Trophoblast cell (in vitro differentiated cells and primary cell): ENCODE results near the gene PARVB.

Source experiments
- DNase-seq, 2 donors: peaks; one replicate each; pipeline ENCODE4 v3.0.0-alpha.2; 2016
- H2AFZ ChIP-seq: 2 replicates; pipeline ENCODE4 v1.6.1; 2013; ENCODE audit warnings: low read length, moderate library complexity, mild to moderate bottlenecking; ENCODE audit not compliant: insufficient read depth, poor library complexity
- H2AK5ac ChIP-seq: 2 replicates; pipeline ENCODE4 v1.6.1; 2013; ENCODE audit warnings: mild to moderate bottlenecking, low read length
- H2BK120ac ChIP-seq: 2 replicates; pipeline ENCODE4 v1.6.1; 2013; ENCODE audit warnings: low read length, mild to moderate bottlenecking, moderate library complexity; ENCODE audit not compliant: insufficient read depth, poor library complexity
- H2BK12ac ChIP-seq: 2 replicates; pipeline ENCODE4 v1.6.1; 2013; ENCODE audit warnings: mild to moderate bottlenecking, low read length, moderate library complexity
- H2BK5ac ChIP-seq: 2 replicates; pipeline ENCODE4 v1.6.1; 2013; ENCODE audit warnings: low read length, low read depth, moderate library complexity, mild to moderate bottlenecking; ENCODE audit not compliant: poor library complexity
- H3K14ac ChIP-seq: 2 replicates; pipeline ENCODE4 v1.6.1; 2013; ENCODE audit warnings: mild to moderate bottlenecking, low read length
- H3K18ac ChIP-seq: 2 replicates; pipeline ENCODE4 v1.6.1; 2013; ENCODE audit warnings: mild to moderate bottlenecking, low read length
- H3K23ac ChIP-seq: 2 replicates; pipeline ENCODE4 v1.6.1; 2013; ENCODE audit warnings: low read length
- H3K27ac ChIP-seq: 2 replicates; pipeline ENCODE4 v1.5.1; 2013; ENCODE audit warnings: low read depth, mild to moderate bottlenecking, inconsistent platforms, low read length, moderate library complexity
- H3K27me3 ChIP-seq: 2 replicates; pipeline ENCODE4 v1.6.1; 2013; ENCODE audit warnings: inconsistent platforms, mild to moderate bottlenecking, low read length, moderate library complexity; ENCODE audit not compliant: insufficient read depth
- H3K36me3 ChIP-seq, 2 experiments: 1 replicate in 1 of 2; 2 replicates in 1 of 2; pipeline ENCODE4 v1.6.1; 2013; ENCODE audit warnings: low read length in 2 of 2, mild to moderate bottlenecking in 2 of 2, moderate library complexity in 1 of 2; ENCODE audit not compliant: insufficient read depth in 2 of 2, control insufficient read depth in 1 of 2
- H3K4ac ChIP-seq: 2 replicates; pipeline ENCODE4 v1.6.1; 2013; ENCODE audit warnings: low read depth, mild to moderate bottlenecking, low read length, moderate library complexity
- H3K4me1 ChIP-seq, 2 experiments: 1 replicate in 1 of 2; 2 replicates in 1 of 2; pipeline ENCODE4 v1.6.1; 2013; ENCODE audit warnings: low read length in 2 of 2, mild to moderate bottlenecking in 2 of 2, moderate library complexity in 1 of 2; ENCODE audit not compliant: insufficient read depth in 2 of 2, control insufficient read depth in 1 of 2
- H3K4me2 ChIP-seq: 2 replicates; pipeline ENCODE4 v1.6.1; 2013; ENCODE audit warnings: inconsistent platforms, mild to moderate bottlenecking, low read length, moderate library complexity
- H3K4me3 ChIP-seq: 2 replicates; pipeline ENCODE4 v1.5.1; 2013; ENCODE audit warnings: mild to moderate bottlenecking, low read depth, low read length, inconsistent platforms
- H3K79me1 ChIP-seq: one replicate; pipeline ENCODE4 v1.6.1; 2013; ENCODE audit warnings: low read length
- H3K79me2 ChIP-seq: 2 replicates; pipeline ENCODE4 v1.6.1; 2013; ENCODE audit warnings: low read length, mild to moderate bottlenecking; ENCODE audit not compliant: control insufficient read depth, insufficient read depth, poor library complexity
- H3K9ac ChIP-seq: 2 replicates; pipeline ENCODE4 v1.6.1; 2013; ENCODE audit warnings: mild to moderate bottlenecking, low read length
- H3K9me3 ChIP-seq: 2 replicates; pipeline ENCODE4 v1.6.1; 2013; ENCODE audit warnings: low read depth, mild to moderate bottlenecking, control low read depth, inconsistent platforms, low read length; ENCODE audit not compliant: insufficient read depth
- H4K12ac ChIP-seq: 2 replicates; pipeline ENCODE4 v1.6.1; 2013; ENCODE audit warnings: low read depth, mild to moderate bottlenecking, low read length, moderate library complexity
- H4K8ac ChIP-seq: 2 replicates; pipeline ENCODE4 v1.6.1; 2013; ENCODE audit warnings: low read depth, mild to moderate bottlenecking, low read length, moderate library complexity
- H4K91ac ChIP-seq: one replicate; pipeline ENCODE4 v1.6.1; 2013; ENCODE audit warnings: low read depth, mild to moderate bottlenecking, low read length, moderate library complexity
- WGBS: extraction: QIAGEN DNeasy Blood & Tissue Kit; methylation state at CpG from one replicate; pipeline ENCODE4 v1.1.7; 2013; ENCODE audit warnings: missing lambda C conversion rate; ENCODE audit not compliant: insufficient read length, insufficient coverage; ENCODE audit errors: extremely low coverage; 5-methylcytosine and 5-hydroxymethylcytosine counted together

The PARVB gene

GRCh38 chr22:44158816-44159215 is 134.7 kb downstream of the PARVB start:
- peaks cover 3% of the 10 kb centered on the region for H3K9me3 ChIP-seq
- no peak overlapping the region for H2BK12ac ChIP-seq
- no peak overlapping the region for H3K4me3 ChIP-seq
- no peak overlapping the region for H3K14ac ChIP-seq
- H2BK5ac ChIP-seq: no peak overlapping the region
- H3K23ac ChIP-seq: no peak overlapping the region
- no peak overlapping the region for H4K8ac ChIP-seq
- no peak overlapping the region for H3K4ac ChIP-seq
- H4K91ac ChIP-seq: no peak overlapping the region
- WGBS: no CpG with 5 or more reads among the region's 8 CpGs
- H3K4me2 ChIP-seq: no peak overlapping the region
- no peak overlapping the region for H2AK5ac ChIP-seq
- H3K9ac ChIP-seq: no peak overlapping the region
- H3K18ac ChIP-seq: no peak overlapping the region
- no peak overlapping the region for H2BK120ac ChIP-seq
- H3K36me3 ChIP-seq: no peaks in the 10 kb centered on the region
- H3K27ac ChIP-seq: no peak overlapping the region
- H3K4me1 ChIP-seq: peaks cover 2 to 4% of the 10 kb centered on the region in 2 experiments
- no peaks in the 10 kb centered on the region for H3K27me3 ChIP-seq
- no peak for DNase-seq
- no peaks in the 10 kb centered on the region for H3K79me2 ChIP-seq
- H2AFZ ChIP-seq: no peak overlapping the region
- H3K79me1 ChIP-seq: no peaks in the 10 kb centered on the region
- no peak overlapping the region for H4K12ac ChIP-seq

GRCh38 chr22:44159221-44159620 is 135.1 kb downstream of the PARVB start:
- no peaks in the 10 kb centered on the region for H3K79me1 ChIP-seq
- H3K27ac ChIP-seq: no peak overlapping the region
- H4K8ac ChIP-seq: no peak overlapping the region
- no peaks in the 10 kb centered on the region for H3K27me3 ChIP-seq
- WGBS: no CpG with 5 or more reads among the region's 7 CpGs
- peaks cover 2 to 4% of the 10 kb centered on the region in 2 experiments for H3K4me1 ChIP-seq
- H3K9me3 ChIP-seq: peaks cover 3% of the 10 kb centered on the region
- no peak overlapping the region for H2BK5ac ChIP-seq
- H3K18ac ChIP-seq: no peak overlapping the region
- H2BK120ac ChIP-seq: no peak overlapping the region
- no peak for DNase-seq
- no peak overlapping the region for H2BK12ac ChIP-seq
- no peak overlapping the region for H3K9ac ChIP-seq
- no peak overlapping the region for H2AFZ ChIP-seq
- no peak overlapping the region for H3K23ac ChIP-seq
- H3K4ac ChIP-seq: no peak overlapping the region
- no peak overlapping the region for H2AK5ac ChIP-seq
- no peaks in the 10 kb centered on the region for H3K36me3 ChIP-seq
- no peak overlapping the region for H4K12ac ChIP-seq
- H3K4me2 ChIP-seq: no peak overlapping the region
- no peaks in the 10 kb centered on the region for H3K79me2 ChIP-seq
- H4K91ac ChIP-seq: no peak overlapping the region
- no peak overlapping the region for H3K14ac ChIP-seq
- H3K4me3 ChIP-seq: no peak overlapping the region

- Histone ChIP-seq H4K8ac (no peak overlapping the region), H4K12ac (no peak overlapping the region), H2AK5ac (no peak overlapping the region), H3K14ac (no peak overlapping the region), H3K4ac (no peak overlapping the region), H3K9me3 (no peaks in the 10 kb centered on the region), H4K91ac (no peak overlapping the region), H3K23ac (no peak overlapping the region), H3K27ac (no peak overlapping the region), H3K9ac (no peak overlapping the region), H2BK12ac (no peak overlapping the region), H2BK120ac (no peak overlapping the region), H3K79me1 (no peaks in the 10 kb centered on the region), H3K27me3 (no peaks in the 10 kb centered on the region), H3K4me1 (peaks cover 2 to 4% of the 10 kb centered on the region in 2 experiments), H3K4me2 (no peak overlapping the region), H2BK5ac (no peak overlapping the region), H2AFZ (no peak overlapping the region), H3K4me3 (no peak overlapping the region), H3K79me2 (no peaks in the 10 kb centered on the region), H3K18ac (no peak overlapping the region), H3K36me3 (no peaks in the 10 kb centered on the region)
- DNase-seq: no peak
- no CpG with 5 or more reads among the region's 7 CpGs for WGBS
These were observed 135.7 kb downstream of the PARVB start for GRCh38 chr22:44159811-44160210.

GRCh38 chr22:44160421-44160820 is 136.3 kb downstream of the PARVB start:
- Histone ChIP-seq H4K91ac (no peak overlapping the region), H3K4me3 (no peak overlapping the region), H2BK5ac (no peak overlapping the region), H3K14ac (no peak overlapping the region), H4K12ac (no peak overlapping the region), H3K23ac (no peak overlapping the region), H2BK120ac (no peak overlapping the region), H3K79me1 (no peaks in the 10 kb centered on the region), H2AFZ (no peak overlapping the region), H3K36me3 (no peaks in the 10 kb centered on the region), H3K18ac (no peak overlapping the region), H3K9ac (no peak overlapping the region), H4K8ac (no peak overlapping the region), H3K9me3 (no peaks in the 10 kb centered on the region), H2AK5ac (no peak overlapping the region), H2BK12ac (no peak overlapping the region), H3K4me1 (peaks cover 2 to 4% of the 10 kb centered on the region in 2 experiments), H3K79me2 (no peaks in the 10 kb centered on the region), H3K4ac (no peak overlapping the region), H3K4me2 (no peak overlapping the region), H3K27me3 (no peaks in the 10 kb centered on the region), H3K27ac (no peak overlapping the region)
- WGBS: no CpG with 5 or more reads among the region's 5 CpGs
- DNase-seq: no peak
